ENCODE data around the gene SMIM44.

DNA sequence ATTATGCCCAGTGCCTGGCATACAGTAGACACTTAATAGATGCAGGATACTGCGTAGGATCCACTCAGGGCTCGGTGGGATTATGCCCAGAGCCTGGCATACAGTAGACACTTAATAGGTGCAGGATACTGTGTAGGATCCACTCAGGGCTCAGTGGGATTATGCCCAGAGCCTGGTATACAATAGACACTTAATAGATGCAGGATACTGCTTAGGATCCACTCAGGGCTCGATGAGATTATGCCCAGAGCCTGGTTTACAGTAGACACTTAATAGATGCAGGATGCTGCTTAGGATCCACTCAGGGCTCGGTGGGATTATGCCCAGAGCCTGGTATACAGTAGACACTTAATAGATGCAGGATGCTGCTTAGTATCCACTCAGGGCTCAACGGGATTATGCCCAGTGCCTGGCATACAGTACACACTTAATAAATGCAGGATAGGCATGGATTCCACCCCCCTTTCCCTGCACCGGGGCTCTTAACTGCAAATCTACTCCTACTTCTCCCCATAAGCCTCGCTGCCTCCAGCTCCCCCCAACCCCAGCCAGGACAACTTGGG lies 27.8 kb downstream of the SMIM44 start:
- TF ChIP-seq, protein P1, sequence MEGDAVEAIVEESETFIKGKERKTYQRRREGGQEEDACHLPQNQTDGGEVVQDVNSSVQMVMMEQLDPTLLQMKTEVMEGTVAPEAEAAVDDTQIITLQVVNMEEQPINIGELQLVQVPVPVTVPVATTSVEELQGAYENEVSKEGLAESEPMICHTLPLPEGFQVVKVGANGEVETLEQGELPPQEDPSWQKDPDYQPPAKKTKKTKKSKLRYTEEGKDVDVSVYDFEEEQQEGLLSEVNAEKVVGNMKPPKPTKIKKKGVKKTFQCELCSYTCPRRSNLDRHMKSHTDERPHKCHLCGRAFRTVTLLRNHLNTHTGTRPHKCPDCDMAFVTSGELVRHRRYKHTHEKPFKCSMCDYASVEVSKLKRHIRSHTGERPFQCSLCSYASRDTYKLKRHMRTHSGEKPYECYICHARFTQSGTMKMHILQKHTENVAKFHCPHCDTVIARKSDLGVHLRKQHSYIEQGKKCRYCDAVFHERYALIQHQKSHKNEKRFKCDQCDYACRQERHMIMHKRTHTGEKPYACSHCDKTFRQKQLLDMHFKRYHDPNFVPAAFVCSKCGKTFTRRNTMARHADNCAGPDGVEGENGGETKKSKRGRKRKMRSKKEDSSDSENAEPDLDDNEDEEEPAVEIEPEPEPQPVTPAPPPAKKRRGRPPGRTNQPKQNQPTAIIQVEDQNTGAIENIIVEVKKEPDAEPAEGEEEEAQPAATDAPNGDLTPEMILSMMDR (conservative IDR thresholded peaks at IDR 0.05), result no peak
- TF ChIP-seq ZFX (IDR thresholded peaks at IDR 0.05), result no peak

Measured in C4-2B (cell line).